Measurements from ENCODE around the gene SMARCA2. TPM values are rescaled to one million over a fixed set of nuclear protein-coding genes. Genes with fewer than 3 reads are reported as not detected.

Gene SMARCA2
- polyA plus RNA-seq, 1 donor from 2014 or later, result 150 TPM

- H3K9ac ChIP-seq (ENCODE audit: low read length), result no peak overlapping the region
- no peak overlapping the region for H3K4me3 ChIP-seq (ENCODE audit: low read length)
- H3K9me3 ChIP-seq (ENCODE audit: low read length), result no peaks in the 10 kb centered on the region
- TF ChIP-seq TAF1 (IDR thresholded peaks at IDR 0.05; ENCODE audit: low read depth) (no peak), MXI1 (conservative IDR thresholded peaks at IDR 0.05; ENCODE audit: poor library complexity, severe bottlenecking) (no peak), EZH2 (IDR thresholded peaks at IDR 0.05; ENCODE audit: borderline replicate concordance, insufficient read depth, low read length, poor library complexity, severe bottlenecking) (no peak), RAD21 (conservative IDR thresholded peaks at IDR 0.05) (no peak), SMC3 (conservative IDR thresholded peaks at IDR 0.05; ENCODE audit: poor library complexity) (no peak), POLR2AphosphoS5 (IDR thresholded peaks at IDR 0.05) (no peak), EP300 (conservative IDR thresholded peaks at IDR 0.05; ENCODE audit: poor library complexity, severe bottlenecking) (no peak), CTCF (IDR thresholded peaks at IDR 0.05; ENCODE audit: poor library complexity, severe bottlenecking) (no peak)
- TF ChIP-seq, protein P1, sequence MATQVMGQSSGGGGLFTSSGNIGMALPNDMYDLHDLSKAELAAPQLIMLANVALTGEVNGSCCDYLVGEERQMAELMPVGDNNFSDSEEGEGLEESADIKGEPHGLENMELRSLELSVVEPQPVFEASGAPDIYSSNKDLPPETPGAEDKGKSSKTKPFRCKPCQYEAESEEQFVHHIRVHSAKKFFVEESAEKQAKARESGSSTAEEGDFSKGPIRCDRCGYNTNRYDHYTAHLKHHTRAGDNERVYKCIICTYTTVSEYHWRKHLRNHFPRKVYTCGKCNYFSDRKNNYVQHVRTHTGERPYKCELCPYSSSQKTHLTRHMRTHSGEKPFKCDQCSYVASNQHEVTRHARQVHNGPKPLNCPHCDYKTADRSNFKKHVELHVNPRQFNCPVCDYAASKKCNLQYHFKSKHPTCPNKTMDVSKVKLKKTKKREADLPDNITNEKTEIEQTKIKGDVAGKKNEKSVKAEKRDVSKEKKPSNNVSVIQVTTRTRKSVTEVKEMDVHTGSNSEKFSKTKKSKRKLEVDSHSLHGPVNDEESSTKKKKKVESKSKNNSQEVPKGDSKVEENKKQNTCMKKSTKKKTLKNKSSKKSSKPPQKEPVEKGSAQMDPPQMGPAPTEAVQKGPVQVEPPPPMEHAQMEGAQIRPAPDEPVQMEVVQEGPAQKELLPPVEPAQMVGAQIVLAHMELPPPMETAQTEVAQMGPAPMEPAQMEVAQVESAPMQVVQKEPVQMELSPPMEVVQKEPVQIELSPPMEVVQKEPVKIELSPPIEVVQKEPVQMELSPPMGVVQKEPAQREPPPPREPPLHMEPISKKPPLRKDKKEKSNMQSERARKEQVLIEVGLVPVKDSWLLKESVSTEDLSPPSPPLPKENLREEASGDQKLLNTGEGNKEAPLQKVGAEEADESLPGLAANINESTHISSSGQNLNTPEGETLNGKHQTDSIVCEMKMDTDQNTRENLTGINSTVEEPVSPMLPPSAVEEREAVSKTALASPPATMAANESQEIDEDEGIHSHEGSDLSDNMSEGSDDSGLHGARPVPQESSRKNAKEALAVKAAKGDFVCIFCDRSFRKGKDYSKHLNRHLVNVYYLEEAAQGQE (IDR thresholded peaks at IDR 0.05; ENCODE audit: borderline replicate concordance), result no peak
- H3K27me3 ChIP-seq (ENCODE audit: insufficient read depth, low read depth, low read length), result no peaks in the 10 kb centered on the region
- no peak overlapping the region for H2AFZ ChIP-seq (ENCODE audit: low read depth, low read length)
- H3K27ac ChIP-seq (ENCODE audit: low read length), result no peak overlapping the region
- no peaks in the 10 kb centered on the region for H3K9me2 ChIP-seq (ENCODE audit: insufficient read depth, low read length)
- no peaks in the 10 kb centered on the region for H3K79me2 ChIP-seq (replicated peaks; ENCODE audit: insufficient read depth, low read length)
- H3F3A ChIP-seq (ENCODE audit: insufficient read depth, low read length, poor library complexity, severe bottlenecking), result no peaks in the 10 kb centered on the region
- H4K20me1 ChIP-seq (ENCODE audit: insufficient read depth), result no peaks in the 10 kb centered on the region
- no peak overlapping the region for H3K4me2 ChIP-seq (ENCODE audit: low read length)
- H3K36me3 ChIP-seq (ENCODE audit: insufficient read depth, low read length), result no peaks in the 10 kb centered on the region
Observed at GRCh38 chr9:1996156-1996555, 19.0 kb upstream of the SMARCA2 start.

GRCh38 chr9:1997646-1998045 lies 17.5 kb upstream of the SMARCA2 start:
- no peaks in the 10 kb centered on the region for H3K36me3 ChIP-seq (ENCODE audit: insufficient read depth, low read length)
- H3K27ac ChIP-seq (ENCODE audit: low read length), result no peak overlapping the region
- TF ChIP-seq EP300 (conservative IDR thresholded peaks at IDR 0.05; ENCODE audit: poor library complexity, severe bottlenecking) (no peak), RAD21 (conservative IDR thresholded peaks at IDR 0.05) (no peak), TAF1 (IDR thresholded peaks at IDR 0.05; ENCODE audit: low read depth) (no peak), EZH2 (IDR thresholded peaks at IDR 0.05; ENCODE audit: borderline replicate concordance, insufficient read depth, low read length, poor library complexity, severe bottlenecking) (no peak), POLR2AphosphoS5 (IDR thresholded peaks at IDR 0.05) (no peak), SMC3 (conservative IDR thresholded peaks at IDR 0.05; ENCODE audit: poor library complexity) (no peak), CTCF (IDR thresholded peaks at IDR 0.05; ENCODE audit: poor library complexity, severe bottlenecking) (no peak), MXI1 (conservative IDR thresholded peaks at IDR 0.05; ENCODE audit: poor library complexity, severe bottlenecking) (no peak)
- TF ChIP-seq, protein P1 (IDR thresholded peaks at IDR 0.05; ENCODE audit: borderline replicate concordance), result no peak
- H4K20me1 ChIP-seq (ENCODE audit: insufficient read depth), result no peaks in the 10 kb centered on the region
- no peaks in the 10 kb centered on the region for H3K9me2 ChIP-seq (ENCODE audit: insufficient read depth, low read length)
- no peaks in the 10 kb centered on the region for H3K9me3 ChIP-seq (ENCODE audit: low read length)
- H3F3A ChIP-seq (ENCODE audit: insufficient read depth, low read length, poor library complexity, severe bottlenecking), result no peaks in the 10 kb centered on the region
- H2AFZ ChIP-seq (ENCODE audit: low read depth, low read length), result no peak overlapping the region
- no peak overlapping the region for H3K4me2 ChIP-seq (ENCODE audit: low read length)
- no peaks in the 10 kb centered on the region for H3K27me3 ChIP-seq (ENCODE audit: insufficient read depth, low read depth, low read length)
- no peaks in the 10 kb centered on the region for H3K79me2 ChIP-seq (replicated peaks; ENCODE audit: insufficient read depth, low read length)
- no peak overlapping the region for H3K9ac ChIP-seq (ENCODE audit: low read length)
- no peak overlapping the region for H3K4me3 ChIP-seq (ENCODE audit: low read length)
